GM19397 (cell line): ENCODE measurements around the gene CELSR3.

Experiments used
- ATAC-seq: cut with Tn5 transposase; IDR thresholded peaks from one replicate; pipeline ENCODE4 v1.9.1; 2021; ENCODE audit warnings: mild to moderate bottlenecking, moderate library complexity; ENCODE audit not compliant: unreplicated experiment

Gene CELSR3

GRCh38 chr3:48663489-48664312 is 1.0 kb upstream of the CELSR3 start:
- peak; percentile 78 for ATAC-seq

GRCh38 chr3:48662145-48662752 is 437 bp downstream of the CELSR3 start:
- no peak for ATAC-seq

GRCh38 chr3:48661501-48662144 is 1.1 kb downstream of the CELSR3 start:
- ATAC-seq: no peak

DNA sequence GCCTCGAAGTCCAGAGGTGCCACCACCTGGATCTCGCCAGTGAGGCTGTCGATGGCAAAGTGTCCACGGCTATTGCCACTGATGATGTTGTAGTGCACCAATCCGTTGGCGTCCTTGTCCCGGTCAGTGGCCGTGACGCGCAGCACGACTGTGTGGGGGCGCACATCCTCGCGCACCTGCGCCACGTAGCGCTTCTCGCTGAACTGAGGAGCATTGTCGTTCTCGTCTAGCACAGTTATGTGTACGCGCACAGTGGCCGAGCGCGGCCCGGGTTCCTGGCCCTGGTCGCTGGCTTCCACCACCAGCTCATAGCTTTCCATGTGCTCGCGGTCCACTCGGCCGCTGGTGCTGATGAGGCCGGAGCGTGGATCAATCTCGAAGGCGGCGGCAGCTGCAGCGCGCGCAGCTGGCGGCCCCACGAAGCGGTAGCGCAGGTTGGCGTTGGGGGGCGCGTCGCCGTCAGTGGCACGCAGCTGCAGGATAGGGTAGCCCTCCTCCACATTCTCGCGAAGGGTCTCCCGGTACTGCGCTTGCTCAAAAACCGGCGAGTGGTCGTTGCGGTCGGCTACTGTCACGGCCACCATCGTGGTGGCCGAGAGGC is 1.8 kb downstream of the CELSR3 start:
- no peak for ATAC-seq

DNA sequence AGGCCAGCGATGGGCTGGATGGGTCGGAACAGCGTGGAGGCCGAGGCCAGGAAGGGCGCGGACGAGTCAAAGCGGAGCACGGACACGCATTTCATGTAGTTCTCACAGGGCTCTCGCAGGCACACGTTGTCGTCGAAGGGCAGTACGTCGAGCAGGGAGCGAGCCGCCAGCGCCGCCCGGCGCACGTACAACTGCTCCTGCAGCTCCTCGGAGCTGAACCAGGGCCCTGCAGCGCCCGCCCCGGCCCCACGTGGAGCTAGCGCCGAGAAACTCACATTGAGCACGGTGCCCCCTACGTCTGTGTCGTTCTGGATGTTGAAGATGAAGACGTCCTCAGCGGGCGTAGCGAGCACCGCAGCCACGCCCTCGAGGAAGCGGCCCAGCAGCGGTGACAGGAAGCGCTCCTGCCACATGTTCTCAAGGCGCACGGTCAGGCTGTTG is 5.8 kb downstream of the CELSR3 start:
- no peak for ATAC-seq

- ATAC-seq: peak; percentile 53
These were observed 6.4 kb downstream of the CELSR3 start for GRCh38 chr3:48656061-48656840.

- ATAC-seq: no peak
These were observed 7.1 kb downstream of the CELSR3 start for GRCh38 chr3:48655606-48656005.

GRCh38 chr3:48655063-48655462 is 7.6 kb downstream of the CELSR3 start:
- no peak for ATAC-seq

- no peak for ATAC-seq
These were observed 9.6 kb downstream of the CELSR3 start for GRCh38 chr3:48652923-48653715.

GRCh38 chr3:48651771-48652170 is 10.9 kb downstream of the CELSR3 start:
- no peak for ATAC-seq

- ATAC-seq: no peak
These were observed 12.0 kb downstream of the CELSR3 start for GRCh38 chr3:48650723-48651122.

DNA sequence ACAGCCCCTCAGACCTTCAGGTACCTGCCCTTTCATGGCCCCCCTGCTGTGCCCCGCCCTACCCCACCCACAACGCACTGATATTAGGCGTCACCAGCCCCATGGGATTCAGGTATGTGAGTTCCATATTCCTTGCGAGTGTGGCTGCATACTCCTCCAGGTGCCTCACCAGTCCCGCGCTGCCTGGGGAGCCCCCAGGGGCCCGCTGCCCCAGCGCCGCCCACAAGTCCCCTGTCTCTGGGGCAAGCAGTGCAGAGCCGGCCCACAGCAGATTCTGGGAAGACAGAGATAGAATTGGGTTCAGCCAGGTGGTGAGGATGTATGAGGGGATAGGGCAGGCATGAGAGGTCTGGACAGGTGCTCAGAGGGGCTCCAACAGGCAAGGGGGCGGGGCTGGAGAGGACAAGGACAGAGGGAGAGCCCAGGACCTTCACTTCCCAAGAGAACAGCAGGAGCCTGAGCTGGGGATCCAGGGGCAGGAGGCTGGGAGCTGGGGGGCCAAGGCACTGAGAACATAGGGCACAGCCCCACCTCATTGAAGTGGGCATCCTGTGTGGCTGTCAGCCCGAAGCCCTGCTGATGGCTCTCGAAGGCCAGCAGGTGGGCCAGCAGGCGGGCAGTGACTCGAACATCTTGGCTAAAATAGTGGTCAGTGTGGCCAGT is 14.4 kb downstream of the CELSR3 start:
- no peak for ATAC-seq

GRCh38 chr3:48647714-48648113 is 15.0 kb downstream of the CELSR3 start:
- no peak for ATAC-seq

DNA sequence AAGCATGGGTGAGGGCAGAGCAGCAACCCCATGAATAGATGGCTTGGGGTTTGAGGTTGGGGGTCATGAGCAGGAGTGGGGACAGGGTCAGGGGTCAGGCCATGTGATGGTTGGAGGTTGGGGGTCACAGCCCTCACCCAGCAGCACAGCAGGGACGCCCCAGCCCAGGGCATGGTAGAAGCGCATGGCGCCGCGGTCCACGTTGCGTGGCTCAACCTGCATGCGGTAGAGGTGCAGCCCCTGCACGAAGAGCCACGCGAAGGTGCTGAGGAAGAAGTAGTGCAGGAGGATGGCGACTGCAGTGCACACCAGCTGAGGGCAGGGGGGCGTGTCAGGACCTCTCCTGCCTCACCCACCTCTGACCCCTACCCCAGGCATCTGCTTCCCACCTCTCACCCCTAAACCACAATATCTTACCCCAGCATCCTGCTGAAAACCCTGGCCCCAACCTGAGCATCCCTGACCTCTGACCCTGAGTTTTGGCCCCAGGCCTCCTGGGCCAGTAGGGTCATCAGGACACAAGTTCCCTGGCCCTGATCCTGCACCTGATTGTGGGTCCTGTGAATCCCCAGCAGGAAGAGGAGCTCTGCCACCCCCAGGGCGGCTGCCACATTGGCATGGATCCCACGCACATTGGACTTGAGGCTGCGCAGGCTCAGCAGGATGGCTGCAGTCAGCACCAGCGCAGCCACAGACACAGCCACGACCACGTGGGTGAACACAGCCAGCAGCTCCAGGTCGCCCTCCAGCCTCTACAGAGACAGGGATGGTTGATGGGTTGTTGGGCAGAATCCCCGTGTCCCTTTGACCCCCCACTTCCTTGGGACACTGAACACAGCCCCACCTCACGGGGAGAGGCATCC is 17.6 kb downstream of the CELSR3 start:
- ATAC-seq: no peak

DNA sequence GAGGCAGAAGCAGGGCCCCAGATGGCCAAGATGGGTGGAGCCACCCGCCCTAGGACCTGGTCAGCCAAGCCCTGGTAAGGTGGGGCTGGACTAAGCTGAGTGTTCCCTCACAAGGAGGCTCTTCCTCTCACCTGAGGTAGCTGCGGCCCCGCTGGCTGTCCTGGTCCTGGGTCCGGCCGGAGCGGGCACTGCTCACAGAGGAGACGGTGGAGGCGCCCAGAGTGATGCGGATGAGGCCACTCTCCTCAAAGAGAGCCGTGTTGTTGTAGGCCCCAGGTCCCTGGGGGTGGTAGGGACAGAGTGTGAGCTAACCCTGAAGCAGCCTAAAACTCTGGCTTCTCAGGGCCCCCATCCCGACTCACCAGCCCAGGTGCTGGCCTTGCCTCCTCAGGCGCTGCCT is 20.1 kb downstream of the CELSR3 start:
- no peak for ATAC-seq

DNA sequence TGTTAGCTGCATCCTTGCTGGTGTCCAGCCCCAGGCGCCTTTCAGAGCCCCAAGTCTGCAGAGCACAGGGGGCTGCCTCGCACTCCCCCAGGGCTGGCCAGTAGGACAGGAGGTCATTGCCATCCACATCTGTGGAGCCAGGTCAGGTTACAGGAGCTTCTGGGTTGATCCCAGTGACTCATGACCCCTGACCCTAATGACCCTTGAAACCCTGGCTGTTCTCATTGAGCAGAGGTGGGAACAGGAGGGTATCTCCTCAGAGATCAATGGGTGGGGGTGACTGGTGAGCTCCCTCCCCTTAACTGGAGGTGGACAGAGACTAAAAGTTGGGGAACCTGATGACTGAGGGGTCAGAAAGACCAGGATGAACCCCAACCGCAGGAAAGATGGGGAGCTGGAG is 21.3 kb downstream of the CELSR3 start:
- ATAC-seq: no peak

GRCh38 chr3:48639944-48640606 is 22.6 kb downstream of the CELSR3 start:
- ATAC-seq: no peak

DNA sequence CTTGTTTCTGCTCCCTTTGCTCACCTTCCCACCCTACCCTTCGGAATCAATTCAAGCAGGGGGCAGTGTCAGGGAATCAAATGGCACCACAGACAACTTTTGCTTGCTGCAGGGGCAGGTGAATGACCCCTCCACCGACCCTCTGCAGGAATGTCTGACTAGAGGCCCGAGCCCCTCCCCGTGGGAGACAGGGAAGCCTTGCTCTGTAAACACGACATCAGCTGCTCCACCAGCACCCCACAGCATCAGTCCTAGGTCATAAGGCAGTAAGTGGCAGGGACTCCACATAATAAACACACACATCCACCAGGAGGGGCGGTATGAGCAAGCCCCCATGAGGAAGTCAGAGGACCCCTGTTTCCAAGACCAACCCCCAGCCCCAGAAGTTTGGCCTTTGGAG is 25.4 kb downstream of the CELSR3 start:
- no peak for ATAC-seq
